Measurements from ENCODE around the gene LARP1B. TPM values are rescaled to one million over a fixed set of nuclear protein-coding genes. Genes with fewer than 3 reads are reported as not detected.
"Not testable (repeated sequence)": the region's sequence is repeated elsewhere in the genome, so short reads cannot be mapped to it uniquely, and the experiment has no call there.

LARP1B gene
- total RNA-seq, 1 donor from 2014 or later = 19.9 TPM

- Mint-ChIP-seq H3K4me3 (no peak overlapping the region), H3K4me1 (no peaks in the 10 kb centered on the region), H3K36me3 (peaks cover 11% of the 10 kb centered on the region), H3K27me3 (ENCODE audit: low read depth) (no peaks in the 10 kb centered on the region), H3K27ac (no peak overlapping the region), H3K9me3 (peaks cover 48% of the 10 kb centered on the region)
- no peak for TF ChIP-seq CTCF (IDR thresholded peaks at IDR 0.05; ENCODE audit: unreplicated experiment)
- no peak for DNase-seq (ENCODE audit: low spot score in 2 of 2, unreplicated experiment in 2 of 2)
Observed at GRCh38 chr4:128247906-128248305, 186.8 kb downstream of the LARP1B start.

- Mint-ChIP-seq H3K4me3 (no peak overlapping the region), H3K27ac (no peak overlapping the region), H3K4me1 (no peaks in the 10 kb centered on the region), H3K36me3 (peaks cover 11% of the 10 kb centered on the region), H3K9me3 (peaks cover 43% of the 10 kb centered on the region), H3K27me3 (ENCODE audit: low read depth) (no peaks in the 10 kb centered on the region)
- TF ChIP-seq CTCF (IDR thresholded peaks at IDR 0.05; ENCODE audit: unreplicated experiment) = no peak
- DNase-seq (ENCODE audit: low spot score in 2 of 2, unreplicated experiment in 2 of 2) = no peak
Observed at GRCh38 chr4:128249787-128250668, 188.9 kb downstream of the LARP1B start.

GRCh38 chr4:128255906-128256305 is 194.8 kb downstream of the LARP1B start:
- H3K9me3 Mint-ChIP-seq = peaks cover 16% of the 10 kb centered on the region
- no peak for TF ChIP-seq CTCF (IDR thresholded peaks at IDR 0.05; ENCODE audit: unreplicated experiment)
- no peaks in the 10 kb centered on the region for H3K27me3 Mint-ChIP-seq (ENCODE audit: low read depth)
- no peak for DNase-seq (ENCODE audit: low spot score in 2 of 2, unreplicated experiment in 2 of 2)
- H3K36me3 Mint-ChIP-seq = peaks cover 4% of the 10 kb centered on the region
- no peak overlapping the region for H3K27ac Mint-ChIP-seq
- peaks cover 2% of the 10 kb centered on the region for H3K4me1 Mint-ChIP-seq
- no peak overlapping the region for H3K4me3 Mint-ChIP-seq

DNA sequence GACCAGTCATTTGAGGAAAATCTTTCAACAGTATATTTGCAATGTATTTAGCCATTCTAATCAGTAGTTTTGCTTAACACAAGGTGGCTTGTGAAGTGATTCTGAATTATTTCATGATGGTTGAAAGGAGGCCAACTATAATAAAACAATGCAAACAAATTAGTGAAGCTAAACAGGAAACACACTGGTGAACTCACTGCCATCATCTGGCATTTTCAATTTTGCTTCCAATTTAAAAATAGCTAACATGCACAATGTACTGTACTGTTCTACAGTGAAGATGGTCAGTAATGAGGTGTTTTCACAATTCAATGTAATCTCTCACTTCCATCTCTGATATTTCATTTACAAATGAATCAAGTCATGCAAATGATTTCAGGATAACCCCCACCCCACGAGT is 195.4 kb downstream of the LARP1B start:
- Mint-ChIP-seq H3K4me1 (peaks cover 2% of the 10 kb centered on the region), H3K4me3 (no peak overlapping the region), H3K27ac (no peak overlapping the region), H3K36me3 (peaks cover 4% of the 10 kb centered on the region), H3K27me3 (ENCODE audit: low read depth) (no peaks in the 10 kb centered on the region), H3K9me3 (peaks cover 12% of the 10 kb centered on the region)
- no peak for DNase-seq (ENCODE audit: low spot score in 2 of 2, unreplicated experiment in 2 of 2)
- no peak for TF ChIP-seq CTCF (IDR thresholded peaks at IDR 0.05; ENCODE audit: unreplicated experiment)

DNA sequence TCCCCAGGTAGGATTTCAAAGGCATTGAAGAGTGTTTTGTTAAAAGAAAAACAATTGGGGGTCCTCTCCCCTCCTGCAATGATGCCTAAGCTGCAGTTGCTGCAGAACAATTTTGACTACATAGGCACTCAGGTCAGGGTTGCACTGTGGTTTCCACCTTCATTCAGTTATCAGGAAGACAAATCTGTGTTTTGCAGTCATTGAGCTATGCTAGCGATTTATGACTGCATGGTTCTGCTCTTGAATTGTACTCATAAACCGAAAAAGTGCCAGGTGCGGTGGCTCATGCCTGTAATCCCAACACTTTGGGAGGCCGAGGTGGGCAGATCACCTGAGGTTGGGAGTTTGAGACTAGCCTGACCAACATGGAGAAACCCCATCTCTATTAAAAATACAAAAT is 197.1 kb downstream of the LARP1B start:
- peaks cover 13% of the 10 kb centered on the region for H3K9me3 Mint-ChIP-seq
- not testable (repeated sequence) for H3K36me3 Mint-ChIP-seq; H3K4me3 Mint-ChIP-seq; H3K27me3 Mint-ChIP-seq (ENCODE audit: low read depth); H3K27ac Mint-ChIP-seq; DNase-seq (ENCODE audit: low spot score in 2 of 2, unreplicated experiment in 2 of 2); H3K4me1 Mint-ChIP-seq

- peaks cover 24% of the 10 kb centered on the region for H3K9me3 Mint-ChIP-seq
Observed at GRCh38 chr4:128259889-128260288, 198.8 kb downstream of the LARP1B start.

More at GRCh38 chr4:128259889-128260288, 198.8 kb downstream of the LARP1B start:
- H3K36me3 Mint-ChIP-seq; H3K4me3 Mint-ChIP-seq; H3K27ac Mint-ChIP-seq; H3K27me3 Mint-ChIP-seq (ENCODE audit: low read depth); H3K4me1 Mint-ChIP-seq; DNase-seq (ENCODE audit: low spot score in 2 of 2, unreplicated experiment in 2 of 2): not testable (repeated sequence)

Other genes with a start within 250 kb of the LARP1B start
- gene PLK4, start 180.4 kb upstream of the LARP1B start, total RNA-seq = 11.6 to 14.3 TPM (median 14.1 TPM) in 3 replicates
- 29.6 to 33.9 TPM (median 29.9 TPM) in 3 replicates for gene MFSD8, start 96.1 kb upstream of the LARP1B start, total RNA-seq
- gene ABHD18, start 95.9 kb upstream of the LARP1B start, total RNA-seq = 15.0 to 17.7 TPM (median 16.3 TPM) in 3 replicates
- 57.2 to 63.9 TPM (median 62.9 TPM) in 3 replicates for gene PGRMC2, start 226.5 kb downstream of the LARP1B start, total RNA-seq